Panc1 (cell line): ENCODE data around the gene ALKBH2. TPM values are rescaled to one million over a fixed set of nuclear protein-coding genes. Genes with fewer than 3 reads are reported as not detected.

ENCODE experiments used
- ATAC-seq: fragments of 200-7000 bp; cut with Tn5 transposase; 2 replicates; pipeline ENCODE4 v1.9.1; 2020; ENCODE audit warnings: mild to moderate bottlenecking, moderate library complexity
- BruUV-seq: library from RNA; stranded (reverse); fragments of 400-500 nt; replicated peaks from 2 replicates; lab custom pipeline; 2021; lab: Mats Ljungman, UMichigan
- CTCF ChIA-PET: fragments of 300-600 bp; sonication (Branson Sonifier 250); formaldehyde crosslinking; loops from one replicate; lab custom pipeline; 2022; ENCODE audit warnings: antibody characterized with exemption; lab: Charles Lee
- POLR2A ChIA-PET: fragments of 300-600 bp; sonication (Branson Sonifier 250); formaldehyde crosslinking; loops from one replicate; lab custom pipeline; 2022; ENCODE audit warnings: antibody characterized with exemption; lab: Charles Lee
- DNase-seq: peaks from one replicate; pipeline ENCODE4 v3.0.0-alpha.2; 2010; ENCODE audit warnings: low read depth, low spot score
- H3K27ac ChIP-seq: 2 replicates; pipeline ENCODE4 v1.5.1; 2011; ENCODE audit warnings: mild to moderate bottlenecking, low read length, inconsistent platforms
- H3K27me3 ChIP-seq: fragments of 200-500 bp; sonication (Bioruptor generic); 2 replicates; pipeline ENCODE4 v1.6.0; 2014; ENCODE audit warnings: low read length, inconsistent platforms; ENCODE audit not compliant: control insufficient read depth, insufficient read depth
- H3K36me3 ChIP-seq: fragments of 200-500 bp; sonication (Bioruptor generic); 2 replicates; pipeline ENCODE4 v1.5.1; 2014; ENCODE audit warnings: inconsistent platforms, mild to moderate bottlenecking, low read length, moderate library complexity; ENCODE audit not compliant: control insufficient read depth, insufficient read depth
- H3K4me1 ChIP-seq: 2 replicates; pipeline ENCODE4 v1.5.1; 2011; ENCODE audit warnings: inconsistent platforms, mild to moderate bottlenecking, low read length, moderate library complexity; ENCODE audit not compliant: control insufficient read depth, insufficient read depth
- H3K4me3 ChIP-seq, 2 experiments: 2 replicates each; pipeline ENCODE4 v1.5.1; 2011 to 2012; ENCODE audit warnings: low read depth in 2 of 2, low read length in 2 of 2, mild to moderate bottlenecking in 2 of 2, inconsistent platforms in 1 of 2, moderate library complexity in 1 of 2
- H3K9me3 ChIP-seq: fragments of 200-500 bp; sonication (Bioruptor generic); 2 replicates; pipeline ENCODE4 v1.5.1; 2014; ENCODE audit warnings: low read depth, mild to moderate bottlenecking, inconsistent platforms, low read length, moderate library complexity; ENCODE audit not compliant: control insufficient read depth, insufficient read depth
- POLR2AphosphoS5 ChIP-seq: IDR thresholded peaks from 2 replicates; pipeline ENCODE4 v1.6.1; 2012; ENCODE audit warnings: mild to moderate bottlenecking, low read depth, low read length, moderate library complexity
- SIN3A ChIP-seq: IDR thresholded peaks from 2 replicates; pipeline ENCODE4 v1.6.1; 2012; ENCODE audit warnings: low read depth, mild to moderate bottlenecking, low read length, moderate library complexity, borderline replicate concordance; ENCODE audit not compliant: insufficient read depth
- TCF7L2 ChIP-seq: IDR thresholded peaks from 2 replicates; pipeline ENCODE4 v1.6.1; 2011; ENCODE audit warnings: mild to moderate bottlenecking, low read depth, low read length, inconsistent platforms
- in situ Hi-C: cut with HindIII; loops from 2 replicates; pipeline ENCODE4 v1.10.0; 2016; ENCODE audit warnings: low sequenced_read_pairs, low pct_unique_long_range_greater_than_20kb
- intact Hi-C: fragments of 100-400 bp; cut with micrococcal nuclease; formaldehyde crosslinking; loops from one replicate; pipeline ENCODE4 v1.10.0; 2022; ENCODE audit not compliant: unreplicated experiment
- total RNA-seq: library from RNA; stranded (reverse); gene quantifications from one replicate; pipeline ENCODE4 v1.2.1, GENCODE V29; 2021; ENCODE audit not compliant: unreplicated experiment
- TF ChIP-seq, protein P1 (sequence below), 2 experiments: IDR thresholded peaks; 2 replicates each; pipeline ENCODE4 v1.6.1; 2011 to 2012; ENCODE audit warnings: low read depth in 2 of 2, control low read depth in 1 of 2, low read length in 1 of 2, mild to moderate bottlenecking in 1 of 2, moderate library complexity in 1 of 2; ENCODE audit not compliant: insufficient read depth in 1 of 2
- TF ChIP-seq, protein P2 (sequence below): fragments of 450-650 bp; IDR thresholded peaks from 2 replicates; pipeline ENCODE4 v1.5.1; 2017; ENCODE audit warnings: mild to moderate bottlenecking

Gene ALKBH2
- total RNA-seq, 1 experiment from 2014 or later = 41.6 TPM

DNA sequence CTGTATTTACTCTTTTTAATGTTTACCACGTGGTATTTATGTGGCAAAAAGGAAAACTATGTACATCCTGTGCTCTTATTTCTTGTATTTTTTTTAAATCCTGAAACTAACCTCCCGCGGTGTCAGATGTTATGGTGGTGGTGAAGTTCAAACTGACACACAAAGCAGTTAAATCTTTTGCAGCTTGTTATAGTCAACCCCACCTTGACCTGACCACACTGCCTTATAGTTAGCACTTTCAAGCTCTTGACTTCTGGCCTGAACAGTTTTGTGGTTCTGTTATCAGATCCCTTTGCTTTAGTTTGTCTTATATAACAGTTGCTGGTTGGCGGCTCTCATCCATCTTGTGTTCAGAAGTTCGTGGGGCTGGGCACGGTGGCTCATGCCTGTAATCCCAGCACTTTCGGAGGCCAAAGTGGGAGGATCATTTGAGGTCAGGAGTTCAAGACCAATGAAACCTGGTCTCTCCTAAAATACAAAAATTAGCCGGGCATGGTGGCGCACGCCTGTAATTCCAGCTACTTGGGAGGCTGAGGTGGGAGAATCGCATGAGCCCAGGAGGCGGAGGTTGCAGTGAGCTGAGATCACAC, 6.3 kb upstream of the ALKBH2 start:
- Histone ChIP-seq H3K27ac (peak overlapping the region; percentile 86; the same call in 1 of the 2 replicates), H3K4me1 (peaks cover 7% of the 10 kb centered on the region), H3K4me3 (peak overlapping the region in 1 of 2 experiments; percentile 84; a peak in 3 of 4 replicates), H3K27me3 (no peaks in the 10 kb centered on the region), H3K9me3 (no peaks in the 10 kb centered on the region), H3K36me3 (peaks cover 11% of the 10 kb centered on the region)
- ChIA-PET POLR2A (interaction anchor here (0.7 kb wide), 1 partner anchor 9 kb away, joined by 4 read pairs; no protein-coding TSS in a partner anchor), CTCF (interaction anchor here (1.4 kb wide), 1 partner anchor 12 kb away, joined by 3 read pairs; no protein-coding TSS in a partner anchor)
- no peak for DNase-seq
- ATAC-seq = no peak
- intact Hi-C loops (loop anchor here (10.0 kb wide), 2 partner anchors 145 to 245 kb away; partner anchors contain the start of gene SSH1), in situ Hi-C loops (no loop called here)
- TSS peak; percentile 73 for BruUV-seq
- TF ChIP-seq, protein P1, sequence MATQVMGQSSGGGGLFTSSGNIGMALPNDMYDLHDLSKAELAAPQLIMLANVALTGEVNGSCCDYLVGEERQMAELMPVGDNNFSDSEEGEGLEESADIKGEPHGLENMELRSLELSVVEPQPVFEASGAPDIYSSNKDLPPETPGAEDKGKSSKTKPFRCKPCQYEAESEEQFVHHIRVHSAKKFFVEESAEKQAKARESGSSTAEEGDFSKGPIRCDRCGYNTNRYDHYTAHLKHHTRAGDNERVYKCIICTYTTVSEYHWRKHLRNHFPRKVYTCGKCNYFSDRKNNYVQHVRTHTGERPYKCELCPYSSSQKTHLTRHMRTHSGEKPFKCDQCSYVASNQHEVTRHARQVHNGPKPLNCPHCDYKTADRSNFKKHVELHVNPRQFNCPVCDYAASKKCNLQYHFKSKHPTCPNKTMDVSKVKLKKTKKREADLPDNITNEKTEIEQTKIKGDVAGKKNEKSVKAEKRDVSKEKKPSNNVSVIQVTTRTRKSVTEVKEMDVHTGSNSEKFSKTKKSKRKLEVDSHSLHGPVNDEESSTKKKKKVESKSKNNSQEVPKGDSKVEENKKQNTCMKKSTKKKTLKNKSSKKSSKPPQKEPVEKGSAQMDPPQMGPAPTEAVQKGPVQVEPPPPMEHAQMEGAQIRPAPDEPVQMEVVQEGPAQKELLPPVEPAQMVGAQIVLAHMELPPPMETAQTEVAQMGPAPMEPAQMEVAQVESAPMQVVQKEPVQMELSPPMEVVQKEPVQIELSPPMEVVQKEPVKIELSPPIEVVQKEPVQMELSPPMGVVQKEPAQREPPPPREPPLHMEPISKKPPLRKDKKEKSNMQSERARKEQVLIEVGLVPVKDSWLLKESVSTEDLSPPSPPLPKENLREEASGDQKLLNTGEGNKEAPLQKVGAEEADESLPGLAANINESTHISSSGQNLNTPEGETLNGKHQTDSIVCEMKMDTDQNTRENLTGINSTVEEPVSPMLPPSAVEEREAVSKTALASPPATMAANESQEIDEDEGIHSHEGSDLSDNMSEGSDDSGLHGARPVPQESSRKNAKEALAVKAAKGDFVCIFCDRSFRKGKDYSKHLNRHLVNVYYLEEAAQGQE (IDR thresholded peaks at IDR 0.05; ENCODE audit: insufficient read depth in 1 of 2, low read depth in 2 of 2, low read length in 1 of 2) = no peak
- TF ChIP-seq, protein P2, sequence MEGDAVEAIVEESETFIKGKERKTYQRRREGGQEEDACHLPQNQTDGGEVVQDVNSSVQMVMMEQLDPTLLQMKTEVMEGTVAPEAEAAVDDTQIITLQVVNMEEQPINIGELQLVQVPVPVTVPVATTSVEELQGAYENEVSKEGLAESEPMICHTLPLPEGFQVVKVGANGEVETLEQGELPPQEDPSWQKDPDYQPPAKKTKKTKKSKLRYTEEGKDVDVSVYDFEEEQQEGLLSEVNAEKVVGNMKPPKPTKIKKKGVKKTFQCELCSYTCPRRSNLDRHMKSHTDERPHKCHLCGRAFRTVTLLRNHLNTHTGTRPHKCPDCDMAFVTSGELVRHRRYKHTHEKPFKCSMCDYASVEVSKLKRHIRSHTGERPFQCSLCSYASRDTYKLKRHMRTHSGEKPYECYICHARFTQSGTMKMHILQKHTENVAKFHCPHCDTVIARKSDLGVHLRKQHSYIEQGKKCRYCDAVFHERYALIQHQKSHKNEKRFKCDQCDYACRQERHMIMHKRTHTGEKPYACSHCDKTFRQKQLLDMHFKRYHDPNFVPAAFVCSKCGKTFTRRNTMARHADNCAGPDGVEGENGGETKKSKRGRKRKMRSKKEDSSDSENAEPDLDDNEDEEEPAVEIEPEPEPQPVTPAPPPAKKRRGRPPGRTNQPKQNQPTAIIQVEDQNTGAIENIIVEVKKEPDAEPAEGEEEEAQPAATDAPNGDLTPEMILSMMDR = no peak
- no peak for TF ChIP-seq TCF7L2
- TF ChIP-seq SIN3A = no peak
- no peak for TF ChIP-seq POLR2AphosphoS5

DNA sequence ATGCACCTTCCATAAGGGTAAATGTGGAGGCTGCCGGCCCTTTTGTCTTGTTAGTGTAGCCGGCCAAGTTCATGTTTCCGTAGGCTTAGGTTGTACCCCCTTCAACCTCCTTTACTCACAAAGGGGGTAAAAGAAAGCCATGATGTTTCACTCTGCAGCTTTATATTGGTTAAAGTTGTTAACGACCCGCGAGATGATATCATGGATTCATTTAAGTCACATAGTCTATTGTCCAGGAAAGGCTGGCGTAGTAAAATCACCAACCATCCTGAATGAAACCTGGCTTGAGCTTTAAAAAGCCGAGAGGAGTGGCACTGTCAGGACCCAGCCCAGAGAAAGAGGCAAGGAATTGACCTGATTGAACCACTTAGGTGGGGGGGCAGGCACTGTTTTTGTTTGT, 5.4 kb upstream of the ALKBH2 start:
- Histone ChIP-seq H3K4me1 (peaks cover 7% of the 10 kb centered on the region), H3K4me3 (peak overlapping the region; percentile 78 to 84)

More for the DNA sequence above, 5.4 kb upstream of the ALKBH2 start:
- no peak for ATAC-seq
- POLR2A ChIA-PET = interaction anchor here (0.7 kb wide), 1 partner anchor 10 kb away, joined by 4 read pairs; no protein-coding TSS in a partner anchor
- Histone ChIP-seq H3K27me3 (no peaks in the 10 kb centered on the region), H3K9me3 (no peaks in the 10 kb centered on the region), H3K36me3 (peaks cover 10% of the 10 kb centered on the region), H3K27ac (peak overlapping the region; percentile 86)
- BruUV-seq = no TSS peak
- intact Hi-C loops = loop anchor here (10.0 kb wide), 2 partner anchors 144 to 244 kb away; partner anchors contain the start of gene SSH1
- CTCF ChIA-PET = interaction anchor here (1.4 kb wide), 1 partner anchor 13 kb away, joined by 3 read pairs; no protein-coding TSS in a partner anchor
- no peak for DNase-seq
- in situ Hi-C loops = no loop called here
- no peak for TF ChIP-seq SIN3A
- TF ChIP-seq POLR2AphosphoS5 = no peak
- TF ChIP-seq TCF7L2 = no peak
- TF ChIP-seq, protein P1 (IDR thresholded peaks at IDR 0.05; ENCODE audit: insufficient read depth in 1 of 2, low read depth in 2 of 2, low read length in 1 of 2) = no peak
- TF ChIP-seq, protein P2 = no peak
